Activated naive CD8-positive, alpha-beta T cell treated with anti-CD3 and anti-CD28 coated beads, Interleukin-2, amount 50 U/mL, for 16 hours (primary cell): ENCODE results near the gene RANBP3.
"Not testable (repeated sequence)": the region's sequence is repeated elsewhere in the genome, so short reads cannot be mapped to it uniquely, and the experiment has no call there.

ENCODE experiments used
- DNase-seq: peaks from one replicate; pipeline ENCODE4 v3.0.0-alpha.2; 2020; ENCODE audit warnings: low read depth, low spot score

Gene RANBP3

GRCh38 chr19:5987077-5987818 lies 9.3 kb upstream of the RANBP3 start:
- peak; percentile 36 for DNase-seq

DNA sequence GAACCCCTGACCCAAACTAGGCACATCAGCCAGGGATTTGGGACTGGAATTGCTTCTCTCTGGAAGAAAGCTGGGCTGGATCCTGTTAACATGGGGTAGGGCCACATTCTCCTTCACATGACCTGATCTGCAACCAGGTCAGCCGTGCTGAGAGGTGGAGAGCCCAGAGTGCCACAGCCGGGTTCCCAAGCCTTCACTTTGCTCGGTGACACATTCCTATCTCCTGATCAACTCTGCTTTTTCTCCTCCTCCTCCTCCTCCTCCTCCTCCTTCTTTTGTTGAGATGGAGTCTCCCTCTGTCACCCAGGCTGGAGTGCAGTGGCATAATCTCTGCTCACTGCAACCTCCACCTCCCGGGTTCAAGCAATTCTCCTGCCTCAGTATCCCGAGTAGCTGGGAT lies 7.9 kb upstream of the RANBP3 start:
- DNase-seq: not testable (repeated sequence)

GRCh38 chr19:5985098-5985783 lies 7.3 kb upstream of the RANBP3 start:
- no peak for DNase-seq

DNA sequence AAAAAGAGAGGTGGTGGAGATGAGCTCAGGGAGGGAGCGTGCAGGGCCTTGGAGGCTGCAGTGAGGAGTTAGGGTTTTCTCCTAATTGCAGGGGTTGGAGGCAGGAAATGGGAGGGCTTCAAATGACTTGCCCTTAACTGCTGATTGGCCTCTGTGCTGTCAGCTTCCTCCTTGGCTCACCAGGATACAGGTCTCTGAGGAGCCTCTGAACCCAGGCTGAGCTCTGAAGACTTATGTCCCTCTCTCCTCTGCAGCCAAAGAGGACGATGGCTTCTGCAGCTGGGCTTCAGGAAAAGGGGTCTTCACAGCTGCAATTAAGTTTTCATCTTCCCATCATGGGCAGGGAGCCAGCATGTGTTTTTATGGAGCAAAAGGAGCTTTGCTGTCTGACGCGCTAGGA lies 6.7 kb upstream of the RANBP3 start:
- no peak for DNase-seq

GRCh38 chr19:5983367-5983955 lies 5.5 kb upstream of the RANBP3 start:
- DNase-seq: no peak

DNA sequence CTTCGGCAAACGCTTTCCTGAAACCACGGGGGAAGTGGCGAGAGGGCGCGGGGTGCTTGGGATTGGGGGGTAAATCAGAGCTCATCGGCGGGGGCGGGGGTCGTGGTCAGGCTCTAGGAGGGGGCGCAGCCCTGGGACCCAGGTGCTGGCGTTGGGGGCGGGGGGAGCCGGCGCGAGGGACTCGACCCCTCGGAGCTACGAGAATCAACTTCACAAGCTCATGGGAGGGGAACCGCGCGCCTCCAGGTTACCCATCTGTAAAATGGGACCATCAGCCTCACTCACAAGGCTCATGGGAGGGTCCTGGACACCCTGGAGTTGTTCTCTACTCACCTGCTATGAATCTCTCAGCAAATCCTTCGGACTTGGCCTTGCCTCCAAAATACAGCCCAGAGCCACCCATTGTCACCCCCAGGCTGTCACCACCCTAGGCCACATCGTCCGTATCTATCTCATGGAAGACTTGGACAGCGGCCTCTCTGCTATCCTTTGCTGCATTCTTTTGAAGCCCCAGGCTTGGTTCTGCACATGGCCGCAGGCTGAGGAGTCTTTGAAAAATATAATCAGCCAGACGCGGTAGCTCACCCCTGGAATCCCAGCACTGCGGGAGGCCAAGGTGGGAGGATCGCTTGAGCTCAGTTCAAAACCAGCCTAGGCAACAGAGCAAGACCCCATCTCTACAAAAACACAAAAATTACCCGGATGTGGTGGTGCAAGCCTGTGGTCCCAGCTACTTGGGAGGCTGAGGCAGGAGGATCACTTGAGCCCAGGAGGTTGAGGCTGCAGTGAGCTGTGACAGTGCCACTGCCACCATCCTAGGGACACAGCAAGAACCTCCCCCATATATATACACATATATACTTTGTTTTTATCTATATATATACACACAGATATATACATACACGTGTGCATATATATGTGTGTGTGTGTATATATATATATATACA lies 939 bp upstream of the RANBP3 start:
- DNase-seq: no peak

- no peak for DNase-seq
These were observed 637 bp downstream of the RANBP3 start for GRCh38 chr19:5977222-5977784.

- no peak for DNase-seq
These were observed 1.2 kb downstream of the RANBP3 start for GRCh38 chr19:5976768-5977167.

DNA sequence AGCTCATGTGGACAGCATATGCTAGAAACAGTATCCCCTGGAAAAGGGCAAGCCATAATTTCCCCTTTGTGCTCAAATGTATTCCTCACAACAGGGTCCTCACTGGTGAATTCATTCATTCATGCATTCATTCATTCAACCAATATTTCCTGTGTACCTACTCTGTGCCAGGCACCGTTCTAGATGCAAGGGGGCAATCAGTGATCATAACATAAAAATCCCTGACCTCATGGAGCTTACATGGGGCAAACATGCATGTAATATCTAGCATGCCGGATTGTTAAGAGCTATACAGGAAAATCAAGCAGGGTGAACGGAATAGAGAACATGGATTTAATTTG lies 2.6 kb downstream of the RANBP3 start:
- DNase-seq: no peak

- DNase-seq: no peak
These were observed 3.1 kb downstream of the RANBP3 start for GRCh38 chr19:5974721-5975387.

DNA sequence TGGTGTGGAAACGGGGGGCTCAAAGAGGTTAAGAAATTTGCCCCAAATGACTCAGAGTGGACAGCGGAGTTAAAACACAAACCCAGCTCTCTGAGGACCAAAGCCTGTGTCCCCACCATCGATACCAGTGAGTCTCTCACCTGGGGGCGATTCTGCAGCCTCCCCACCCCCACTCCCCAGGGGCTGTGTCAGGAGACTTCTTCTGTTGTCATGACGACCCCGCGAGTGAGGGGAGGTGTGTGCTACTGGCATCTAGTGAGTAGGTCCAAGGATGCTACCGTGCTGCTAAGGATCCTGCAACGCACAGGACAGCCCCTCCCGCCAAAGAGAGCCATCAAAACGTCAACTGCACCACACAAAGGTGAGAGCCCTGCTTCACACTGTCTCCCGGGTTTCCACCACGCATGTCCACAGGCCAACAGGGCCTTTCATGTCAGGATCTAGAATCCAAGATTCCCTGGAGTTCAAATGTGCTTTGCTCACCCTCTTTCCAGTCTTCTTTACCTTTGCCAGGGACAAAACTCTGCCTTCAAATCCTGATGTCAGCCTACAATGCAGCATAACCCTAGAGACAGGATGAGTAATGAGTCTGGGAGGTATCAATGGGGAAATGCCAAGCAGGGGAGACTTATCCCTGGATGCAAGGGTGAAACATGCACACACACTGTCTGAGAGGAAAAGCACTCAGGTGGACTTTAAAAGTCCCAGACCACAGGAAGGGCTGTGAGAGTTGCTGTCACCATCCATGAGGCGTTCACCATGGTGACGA lies 3.9 kb downstream of the RANBP3 start:
- no peak for DNase-seq

- DNase-seq: no peak
These were observed 4.6 kb downstream of the RANBP3 start for GRCh38 chr19:5973376-5973775.

- DNase-seq: no peak
These were observed 5.6 kb downstream of the RANBP3 start for GRCh38 chr19:5972355-5972731.

DNA sequence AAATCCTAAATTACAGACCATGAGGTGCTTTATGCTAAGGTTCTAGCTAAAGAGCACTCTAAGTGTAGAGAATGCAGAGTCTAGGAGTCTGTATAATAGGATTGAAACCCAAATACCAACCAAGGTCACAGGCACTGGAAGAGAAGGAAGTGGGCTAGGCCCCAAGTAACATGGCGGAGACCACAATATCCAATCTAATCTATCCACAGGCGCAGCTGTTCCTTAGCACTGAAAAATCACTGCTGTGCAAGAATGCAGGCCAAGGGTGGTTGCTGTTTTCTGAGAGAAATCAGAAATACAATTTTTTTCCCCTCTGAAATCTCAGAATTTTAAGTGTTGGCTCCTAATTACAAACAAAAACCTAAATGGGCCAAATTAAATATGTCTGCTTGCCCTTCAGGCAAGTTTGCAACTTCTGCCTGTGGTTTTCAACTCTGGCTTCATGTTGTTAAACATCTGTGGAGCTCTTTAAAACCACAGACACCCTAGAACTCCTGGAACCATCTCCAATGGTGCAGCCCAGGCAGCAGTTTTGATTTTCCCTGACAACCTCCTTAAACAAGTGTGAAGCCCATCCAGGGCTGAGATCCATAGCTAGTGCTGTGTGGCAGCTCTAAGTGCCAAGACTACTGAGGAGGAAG lies 6.1 kb downstream of the RANBP3 start:
- DNase-seq: no peak

DNA sequence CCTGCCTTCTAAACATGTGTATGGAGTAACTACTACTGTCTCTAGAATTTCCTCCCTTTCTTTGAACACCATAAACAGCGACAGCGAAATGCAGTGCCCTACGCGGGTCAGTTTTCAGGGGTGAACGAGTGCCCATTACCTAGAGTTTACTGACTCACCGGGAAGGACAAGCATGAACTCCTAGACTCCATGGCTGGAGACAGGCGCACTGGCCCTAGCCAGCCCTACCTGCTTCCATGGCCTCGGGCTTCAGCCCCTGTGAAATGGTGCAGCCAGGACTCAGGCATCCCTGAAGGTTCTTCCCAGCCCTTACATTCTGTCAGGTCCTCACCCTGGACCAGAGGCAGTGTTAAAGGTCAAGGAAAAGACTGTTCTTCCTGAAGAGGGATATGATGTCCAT lies 8.5 kb downstream of the RANBP3 start:
- DNase-seq: no peak

GRCh38 chr19:5968431-5969373 lies 9.2 kb downstream of the RANBP3 start:
- DNase-seq: no peak

- no peak for DNase-seq
These were observed 9.9 kb downstream of the RANBP3 start for GRCh38 chr19:5967994-5968430.

- DNase-seq: no peak
These were observed 10.4 kb downstream of the RANBP3 start for GRCh38 chr19:5967571-5967970.

DNA sequence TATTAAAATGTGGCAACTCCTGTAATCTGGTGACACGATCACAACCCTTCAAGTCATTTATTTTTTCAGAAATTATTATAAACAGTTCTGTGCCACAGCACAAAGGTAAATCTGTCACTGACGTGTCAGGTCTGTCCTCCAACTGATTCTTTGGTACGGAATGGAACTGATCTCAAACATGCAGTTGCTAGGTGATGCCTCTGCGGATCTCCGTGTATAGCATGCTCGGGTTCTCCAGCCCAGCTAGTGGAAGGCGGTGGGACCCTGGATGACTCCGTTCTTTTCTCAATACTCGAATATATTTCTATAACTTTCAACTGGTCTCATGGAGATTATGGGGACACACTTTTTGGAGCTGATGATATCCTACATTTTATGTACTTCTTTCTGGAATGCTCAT lies 11.0 kb downstream of the RANBP3 start:
- no peak for DNase-seq
